AG04449 (cell line): ENCODE results near the gene PCP2.

Experiments used
- CTCF ChIA-PET: fragments of 350-600 bp; formaldehyde crosslinking; extraction: SDS; loops from one replicate; lab custom pipeline; 2021; ENCODE audit warnings: antibody characterized with exemption; lab: Yijun Ruan, JAX
- POLR2A ChIA-PET: fragments of 400-600, 350-600 bp; formaldehyde crosslinking; extraction: SDS; loops from one replicate; lab custom pipeline; 2020; ENCODE audit warnings: antibody characterized with exemption, inconsistent platforms; lab: Yijun Ruan, JAX
- DNase-seq: peaks from one replicate; pipeline ENCODE4 v3.0.0-alpha.2; 2010; ENCODE audit warnings: low read depth, low spot score
- H3K4me3 ChIP-seq: 2 replicates; pipeline ENCODE4 v1.5.1; 2011; ENCODE audit warnings: low read depth, mild to moderate bottlenecking, control low read depth, low read length
- TF ChIP-seq, protein P1 (sequence below): IDR thresholded peaks from one replicate; pipeline ENCODE4 v1.5.1; 2011; ENCODE audit warnings: mild to moderate bottlenecking, moderate library complexity, low read length, control low read depth, inconsistent platforms; ENCODE audit not compliant: insufficient read depth; ENCODE audit errors: missing control alignments

The PCP2 gene

DNA sequence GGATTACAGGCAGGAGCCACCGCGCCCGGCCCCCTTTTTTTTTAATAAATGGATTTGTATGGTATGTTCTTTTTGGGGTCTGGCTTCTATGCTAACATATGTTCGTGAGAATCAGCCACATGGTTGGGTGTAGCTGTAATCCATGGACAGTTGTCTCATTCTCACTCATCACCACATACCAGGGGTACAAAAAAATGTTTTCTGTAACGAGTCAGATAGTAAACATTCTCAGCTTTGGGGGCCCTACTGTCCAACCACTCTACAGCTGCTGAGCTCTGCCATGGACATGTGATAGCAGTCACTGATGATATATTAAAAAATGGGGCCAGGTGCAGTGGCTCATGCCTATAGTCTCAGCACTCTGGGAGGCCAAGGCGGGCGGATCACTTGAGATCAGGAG lies 30.2 kb upstream of the PCP2 start:
- ChIA-PET POLR2A (no interaction called here), CTCF (interaction anchor here (0.6 to 2.6 kb wide), 3 partner anchors 10 to 136 kb away, joined by 3 to 22 read pairs (median 7); no protein-coding TSS in a partner anchor)
- TF ChIP-seq, protein P1, sequence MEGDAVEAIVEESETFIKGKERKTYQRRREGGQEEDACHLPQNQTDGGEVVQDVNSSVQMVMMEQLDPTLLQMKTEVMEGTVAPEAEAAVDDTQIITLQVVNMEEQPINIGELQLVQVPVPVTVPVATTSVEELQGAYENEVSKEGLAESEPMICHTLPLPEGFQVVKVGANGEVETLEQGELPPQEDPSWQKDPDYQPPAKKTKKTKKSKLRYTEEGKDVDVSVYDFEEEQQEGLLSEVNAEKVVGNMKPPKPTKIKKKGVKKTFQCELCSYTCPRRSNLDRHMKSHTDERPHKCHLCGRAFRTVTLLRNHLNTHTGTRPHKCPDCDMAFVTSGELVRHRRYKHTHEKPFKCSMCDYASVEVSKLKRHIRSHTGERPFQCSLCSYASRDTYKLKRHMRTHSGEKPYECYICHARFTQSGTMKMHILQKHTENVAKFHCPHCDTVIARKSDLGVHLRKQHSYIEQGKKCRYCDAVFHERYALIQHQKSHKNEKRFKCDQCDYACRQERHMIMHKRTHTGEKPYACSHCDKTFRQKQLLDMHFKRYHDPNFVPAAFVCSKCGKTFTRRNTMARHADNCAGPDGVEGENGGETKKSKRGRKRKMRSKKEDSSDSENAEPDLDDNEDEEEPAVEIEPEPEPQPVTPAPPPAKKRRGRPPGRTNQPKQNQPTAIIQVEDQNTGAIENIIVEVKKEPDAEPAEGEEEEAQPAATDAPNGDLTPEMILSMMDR, result no peak
- DNase-seq, result no peak
- no peak overlapping the region for H3K4me3 ChIP-seq

DNA sequence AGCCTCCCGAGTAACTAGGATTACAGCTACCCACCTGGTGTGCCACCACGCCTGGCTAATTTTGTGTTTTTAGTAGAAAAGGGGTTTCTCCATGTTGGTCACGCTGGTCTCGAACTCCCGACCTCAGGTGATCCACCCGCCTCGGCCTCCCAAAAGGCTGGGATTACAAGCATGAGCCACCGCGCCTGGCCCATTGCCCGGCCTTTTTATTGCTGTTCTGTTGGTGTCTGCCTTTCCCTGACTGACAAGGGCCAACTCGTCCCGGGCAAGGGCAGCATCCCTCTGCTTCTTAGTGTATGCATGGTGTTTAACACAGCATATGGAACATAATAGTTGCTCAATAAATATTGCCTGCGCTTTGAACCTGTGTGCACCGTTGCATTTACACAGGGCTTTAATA lies 29.1 kb upstream of the PCP2 start:
- ChIA-PET CTCF (interaction anchor here (1.0 kb wide), 1 partner anchor 10 kb away, joined by 3 read pairs; no protein-coding TSS in a partner anchor), POLR2A (no interaction called here)
- no peak overlapping the region for H3K4me3 ChIP-seq
- no peak for DNase-seq
- TF ChIP-seq, protein P1, result no peak

DNA sequence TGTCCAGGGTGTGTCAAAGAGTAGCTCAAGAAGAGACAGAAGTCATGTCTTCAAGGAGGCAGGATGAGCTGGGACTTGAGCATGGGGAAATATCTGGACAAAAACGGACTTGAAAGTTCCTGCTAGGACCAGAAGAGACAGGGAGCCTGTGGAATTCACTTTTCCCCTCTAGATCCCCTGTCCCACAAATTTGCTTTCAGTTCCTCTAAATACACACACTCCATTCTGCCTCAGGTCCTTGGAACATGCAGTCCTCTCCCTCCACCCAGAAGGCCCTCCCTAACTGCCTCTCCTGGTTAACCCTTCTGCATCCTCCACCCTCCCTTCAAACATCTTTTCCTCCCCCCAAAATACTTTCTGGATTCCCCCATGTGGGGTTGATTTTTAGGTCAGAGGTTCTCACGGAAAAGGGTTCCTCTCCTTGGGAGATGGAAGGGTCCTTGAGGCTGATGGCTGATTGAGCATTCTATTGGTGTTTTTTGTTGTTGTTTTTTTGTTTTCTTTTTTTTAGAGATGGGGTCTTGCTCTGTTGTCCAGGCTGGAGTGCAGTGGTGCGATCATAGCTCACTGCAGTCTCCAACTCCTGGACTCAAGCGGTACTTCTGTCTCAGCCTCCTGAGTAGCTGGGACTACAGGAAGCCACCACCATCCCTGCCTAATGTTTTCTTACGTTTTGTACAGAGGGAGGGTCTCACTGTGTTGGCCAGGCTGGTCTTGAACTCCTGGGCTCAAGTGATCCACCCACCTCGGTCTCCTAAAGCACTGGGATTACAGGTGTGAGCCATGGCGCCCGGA lies 28.4 kb upstream of the PCP2 start:
- no peak overlapping the region for H3K4me3 ChIP-seq
- TF ChIP-seq, protein P1, result no peak
- ChIA-PET POLR2A (no interaction called here), CTCF (interaction anchor here (1.0 to 1.8 kb wide), 3 partner anchors 10 to 19 kb away, joined by 3 to 13 read pairs (median 12); partner anchors contain the start of gene TRAPPC5)
- DNase-seq, result no peak

DNA sequence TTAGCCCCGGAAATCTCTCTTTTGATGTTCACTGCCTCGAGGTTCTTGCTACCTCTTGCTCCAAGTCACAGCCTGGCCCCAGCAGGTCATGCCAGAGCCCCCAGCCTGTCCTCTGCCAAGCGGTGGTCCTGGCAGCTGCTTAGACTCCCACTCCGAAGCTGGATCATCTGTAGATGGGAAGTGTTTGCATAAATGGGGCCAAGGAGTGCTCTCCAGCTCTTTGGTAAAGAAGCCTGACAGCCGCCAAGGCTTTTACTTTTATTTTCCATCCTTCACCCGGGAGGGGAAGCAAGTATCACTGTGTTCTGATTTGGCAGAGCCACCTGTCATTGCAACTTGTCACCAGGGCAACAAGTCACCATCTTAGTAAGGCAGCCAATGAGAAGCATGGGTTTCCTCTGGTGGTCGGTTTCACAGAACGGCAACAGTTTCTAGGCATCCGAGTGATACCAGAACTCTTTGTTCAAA lies 24.7 kb upstream of the PCP2 start:
- ChIA-PET CTCF (interaction anchor here (0.8 to 3.9 kb wide), 5 partner anchors 10 to 142 kb away, joined by 3 to 19 read pairs (median 3); partner anchors contain the start of genes RETN and TRAPPC5), POLR2A (no interaction called here)
- H3K4me3 ChIP-seq, result no peak overlapping the region
- no peak for DNase-seq
- TF ChIP-seq, protein P1, result no peak

DNA sequence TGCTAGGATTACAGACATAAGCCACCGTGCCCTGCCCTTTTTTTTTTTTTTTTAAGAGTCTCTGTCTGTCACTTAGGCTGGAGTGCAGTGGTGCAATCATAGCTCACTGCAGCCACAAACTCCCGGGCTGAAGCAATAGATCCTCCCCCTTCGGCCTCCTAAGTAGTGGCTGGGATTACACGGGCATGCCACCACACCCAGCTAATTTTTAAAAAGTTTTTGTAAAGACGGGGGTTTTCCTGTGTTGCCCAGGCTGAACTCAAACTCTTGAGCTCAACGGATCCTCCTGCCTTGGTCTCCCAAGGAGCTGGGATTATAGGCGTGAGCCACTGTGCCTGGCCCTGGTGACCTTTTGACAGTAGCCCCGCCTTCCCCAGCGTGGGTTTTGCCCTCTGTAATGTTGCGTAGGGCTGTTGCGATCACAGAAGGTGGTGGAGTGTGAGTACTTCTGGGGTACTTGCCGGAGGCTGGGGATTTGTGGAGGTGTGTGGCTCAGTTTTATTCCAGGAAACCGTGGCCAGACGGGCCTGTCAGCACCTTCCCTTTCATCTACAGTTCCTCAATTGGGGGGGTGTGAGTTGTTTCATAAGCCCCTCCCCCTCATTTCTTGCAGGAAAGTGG lies 23.7 kb upstream of the PCP2 start:
- no peak overlapping the region for H3K4me3 ChIP-seq
- no peak for DNase-seq
- CTCF ChIA-PET, result interaction anchor here (0.7 to 3.9 kb wide), 7 partner anchors 17 to 303 kb away, joined by 3 to 19 read pairs (median 4); partner anchors contain the start of gene TRAPPC5

More for the DNA sequence above, 23.7 kb upstream of the PCP2 start:
- TF ChIP-seq, protein P1, result no peak
- POLR2A ChIA-PET, result no interaction called here
